Heart right ventricle (tissue), 16 donors: Measurements from ENCODE around the gene SEPTIN1. TPM values are rescaled to one million over a fixed set of nuclear protein-coding genes. Genes with fewer than 3 reads are reported as not detected.
"Not testable (repeated sequence)": the region's sequence is repeated elsewhere in the genome, so short reads cannot be mapped to it uniquely, and the experiment has no call there.

Source experiments
- ATAC-seq, 8 donors: fragments of 200-7000 bp; cut with Tn5 transposase; one replicate each; pipeline ENCODE4 v1.9.1; 2020; ENCODE audit warnings: mild to moderate bottlenecking in 8 of 8, moderate library complexity in 8 of 8, moderate number of reproducible peaks in 1 of 8
- DNase-seq, 2 donors: peaks; one replicate each; pipeline ENCODE4 v3.0.0-alpha.2; 2020
- H3K27ac ChIP-seq, 10 donors: fragments of 200-600 bp; sonication (generic) in 2 of 10; one replicate each; pipeline versions ENCODE4 v1.5.0 to v1.8.0; 2020 to 2022; ENCODE audit warnings: mild to moderate bottlenecking in 3 of 10
- H3K27me3 ChIP-seq, 7 donors: fragments of 200-600 bp; one replicate each; pipeline ENCODE4 v1.8.0; 2021 to 2022; ENCODE audit warnings: mild to moderate bottlenecking in 2 of 7
- H3K36me3 ChIP-seq, 9 donors: fragments of 200-600 bp; sonication (generic) in 1 of 9; one replicate each; pipeline versions ENCODE4 v1.5.0 to v1.8.0; 2020 to 2022; ENCODE audit warnings: mild to moderate bottlenecking in 2 of 9
- H3K4me1 ChIP-seq, 9 donors: fragments of 200-600 bp; sonication (generic) in 1 of 9; one replicate each; pipeline versions ENCODE4 v1.5.0 to v1.8.0; 2020 to 2022; ENCODE audit warnings: mild to moderate bottlenecking in 4 of 9
- H3K4me3 ChIP-seq, 10 donors: fragments of 200-600 bp; sonication (generic) in 2 of 10; one replicate each; pipeline versions ENCODE4 v1.5.0 to v1.8.0; 2020 to 2022; ENCODE audit warnings: mild to moderate bottlenecking in 7 of 10, moderate library complexity in 2 of 10
- H3K9me3 ChIP-seq, 11 donors: fragments of 200-600 bp in 10 of 11; sonication (generic) in 2 of 11; one replicate each; pipeline versions ENCODE4 v1.5.0 to v1.8.0; 2013 to 2022; ENCODE audit warnings: mild to moderate bottlenecking in 2 of 11, control low read depth in 1 of 11, moderate library complexity in 1 of 11
- CTCF ChIP-seq, 9 donors: fragments of 200-600 bp; sonication (generic) in 2 of 9; IDR thresholded peaks; one replicate each; pipeline versions ENCODE4 v1.5.0 to v1.8.0; 2021 to 2022; ENCODE audit warnings: antibody characterized with exemption in 9 of 9, mild to moderate bottlenecking in 5 of 9, moderate library complexity in 1 of 9
- WGBS, 2 donors: extraction: QIAGEN DNeasy Blood & Tissue Kit; methylation state at CpG; one replicate each; pipeline ENCODE4 v1.1.7; 2013; ENCODE audit warnings: inconsistent platforms in 1 of 2; 5-methylcytosine and 5-hydroxymethylcytosine counted together
- intact Hi-C, 10 donors: fragments of 100-400 bp; cut with DNase I; formaldehyde crosslinking; loops; one replicate each; pipeline versions ENCODE4 v1.11.1 to v1.14.2; 2022
- polyA plus RNA-seq, 2 donors: library from polyadenylated mRNA; stranded (reverse); fragments of 200-250 nt; gene quantifications; one replicate each; pipeline ENCODE4 v1.2.3, GENCODE V29; 2013
- total RNA-seq, 10 donors: library from RNA; stranded (reverse); fragmentation: NEBNext Ultra II Directional in 3 of 10; extraction: Animal tissue kit (Norgen Biotek cat#: 25700) in 3 of 10; gene quantifications; one replicate each; pipeline versions ENCODE4 v1.2.1 to v1.2.4, GENCODE V29; 2021 to 2023
- donor health status: Arrhythmogenic right ventricular cardiomyopathy.
- donor health status: ischemic (EF 13 %, LVEDD 7.1; RV severe dilation, severe dysfunction).
- donor health status: healthy with polysubstance abuse.
- donor health status: DM: no; HTN: yes; CAD: no.
- donor health status: DM: no; HTN: no; CAD: no.
- donor health status: ischemic (EF 25% LVEDD 6.9; RV normal size, moderate dysfunction).
- donor health status: ischemic (EF 25% LVEDD 5.7; RV mildly dilated, moderate dysfunction).
- donor health status: healthy.
- donor health status: DM: yes; HTN: yes; CAD: no.
- donor health status: Ischemic cardiomyopathy.
- donor health status: ischemic (EF 35%, LVEDD 5.7; RV mildly dilated, moderate dysfunction).
- donor health status: nonischemic (EF 11% LVEDD 7.7; RV severe dilation, severe dysfunction).
- donor health status: DM: yes; HTN: yes; CAD: no.
- donor health status: PGD.
- donor health status: ischemic (EF 29% LVEDD 5.4; RV normal size, mild dysfunction).
- donor health status: nonischemic (EF 23%, LVEDD 6.1; RV moderate dilation, normal function).

The SEPTIN1 gene
- total and polyA plus RNA-seq, 12 donors, result 0.78 to 6.8 (median 1.4) TPM

- Histone ChIP-seq H3K27ac (no peak overlapping the region), H3K9me3 (no peaks in the 10 kb centered on the region), H3K27me3 (no peaks in the 10 kb centered on the region), H3K4me1 (peaks cover 14 to 29% (median 21%) of the 10 kb centered on the region in 9 donors), H3K4me3 (no peak overlapping the region), H3K36me3 (peaks cover 0 to 46% (median 24%) of the 10 kb centered on the region in 9 donors)
- ATAC-seq (no peak), DNase-seq (no peak)
- WGBS, 2 donors, result 90 to 94% methylated on average over 7 of the region's 7 CpGs
- intact Hi-C loops, result no loop called here
- no peak for TF ChIP-seq CTCF (IDR thresholded peaks at IDR 0.05)
These were observed 33.4 kb downstream of the SEPTIN1 start for GRCh38 chr16:30348929-30349328.

DNA sequence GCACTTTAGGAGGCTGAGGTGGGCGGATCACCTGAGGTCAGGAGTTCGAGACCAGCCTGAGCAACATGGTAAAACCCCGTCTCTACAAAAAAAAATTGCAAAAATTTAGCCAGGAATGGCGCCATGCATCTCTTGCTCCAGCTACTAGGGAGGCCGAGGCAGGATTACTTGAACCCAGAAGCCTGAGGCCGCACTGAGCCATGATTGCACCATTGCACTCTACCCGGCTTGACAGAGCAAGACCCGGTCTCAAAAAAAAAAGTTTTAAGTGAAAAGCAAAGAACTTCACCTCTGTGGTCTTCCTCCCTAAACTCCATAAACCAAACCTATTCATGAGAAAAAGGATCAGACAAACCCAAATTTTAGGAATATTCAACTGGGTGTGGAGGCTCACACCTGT lies 34.2 kb downstream of the SEPTIN1 start:
- no peak for ATAC-seq
- H3K36me3 ChIP-seq, result peaks cover 0 to 38% (median 22%) of the 10 kb centered on the region in 9 donors
- no peak overlapping the region for H3K27ac ChIP-seq
- intact Hi-C loops, result no loop called here
- 96 to 97% methylated on average over 8 of the region's 8 CpGs for WGBS, 2 donors
- H3K27me3 ChIP-seq, result no peaks in the 10 kb centered on the region
- no peak overlapping the region for H3K4me3 ChIP-seq
- DNase-seq, result no peak
- H3K9me3 ChIP-seq, result no peaks in the 10 kb centered on the region
- peaks cover 10 to 21% (median 15%) of the 10 kb centered on the region in 9 donors for H3K4me1 ChIP-seq
- TF ChIP-seq CTCF (IDR thresholded peaks at IDR 0.05), result no peak

DNA sequence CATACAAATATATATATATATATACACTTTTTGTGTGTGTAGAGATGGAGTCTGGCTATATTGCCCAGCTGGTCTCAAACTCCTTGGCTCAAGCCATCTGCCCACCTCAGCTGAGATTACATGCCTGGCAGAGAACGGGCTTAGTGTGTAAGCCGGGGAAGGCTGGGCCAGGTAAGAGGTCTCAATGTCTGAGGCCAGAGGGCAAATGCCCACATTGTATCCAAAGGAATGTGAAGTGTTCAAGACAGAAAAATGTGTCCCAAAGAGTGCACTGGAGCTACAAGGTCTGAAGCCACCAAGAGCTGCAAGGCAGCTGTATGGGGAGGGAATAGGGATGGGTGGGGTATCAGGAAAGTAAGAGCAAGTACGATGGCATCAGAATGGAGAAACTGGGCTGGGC lies 36.1 kb downstream of the SEPTIN1 start:
- no peak for DNase-seq
- Histone ChIP-seq H3K27ac (no peak overlapping the region), H3K4me1 (peaks cover 0 to 2% (median 0%) of the 10 kb centered on the region in 9 donors), H3K9me3 (no peaks in the 10 kb centered on the region), H3K36me3 (peaks cover 0 to 20% (median 11%) of the 10 kb centered on the region in 9 donors), H3K27me3 (no peaks in the 10 kb centered on the region), H3K4me3 (no peak overlapping the region)
- intact Hi-C loops, result no loop called here
- no peak for TF ChIP-seq CTCF (IDR thresholded peaks at IDR 0.05)
- ATAC-seq, result no peak
- 93 to 98% methylated on average over 3 of the region's 3 CpGs for WGBS, 2 donors

DNA sequence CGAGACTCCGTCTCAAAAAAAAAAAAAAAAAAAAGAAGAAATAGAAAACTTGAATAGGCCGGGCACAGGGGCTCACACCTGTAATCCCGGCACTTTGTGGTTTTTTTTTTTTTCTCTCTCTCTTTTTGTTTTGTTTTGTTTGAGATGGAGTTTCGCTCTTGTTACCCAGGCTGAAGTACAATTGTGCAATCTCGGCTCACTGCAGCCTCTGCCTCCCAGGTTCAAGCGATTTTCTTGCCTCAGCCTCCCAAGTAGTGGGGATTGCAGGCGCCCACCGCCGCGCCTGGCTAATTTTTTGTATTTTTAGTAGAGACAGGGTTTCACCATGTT lies 38.9 kb downstream of the SEPTIN1 start:
- intact Hi-C loops, H3K36me3 ChIP-seq, H3K27me3 ChIP-seq, H3K4me1 ChIP-seq, DNase-seq, H3K4me3 ChIP-seq, H3K9me3 ChIP-seq, ATAC-seq, H3K27ac ChIP-seq: not testable (repeated sequence)
- 98% methylated on average over 11 of the region's 11 CpGs for WGBS, 2 donors

DNA sequence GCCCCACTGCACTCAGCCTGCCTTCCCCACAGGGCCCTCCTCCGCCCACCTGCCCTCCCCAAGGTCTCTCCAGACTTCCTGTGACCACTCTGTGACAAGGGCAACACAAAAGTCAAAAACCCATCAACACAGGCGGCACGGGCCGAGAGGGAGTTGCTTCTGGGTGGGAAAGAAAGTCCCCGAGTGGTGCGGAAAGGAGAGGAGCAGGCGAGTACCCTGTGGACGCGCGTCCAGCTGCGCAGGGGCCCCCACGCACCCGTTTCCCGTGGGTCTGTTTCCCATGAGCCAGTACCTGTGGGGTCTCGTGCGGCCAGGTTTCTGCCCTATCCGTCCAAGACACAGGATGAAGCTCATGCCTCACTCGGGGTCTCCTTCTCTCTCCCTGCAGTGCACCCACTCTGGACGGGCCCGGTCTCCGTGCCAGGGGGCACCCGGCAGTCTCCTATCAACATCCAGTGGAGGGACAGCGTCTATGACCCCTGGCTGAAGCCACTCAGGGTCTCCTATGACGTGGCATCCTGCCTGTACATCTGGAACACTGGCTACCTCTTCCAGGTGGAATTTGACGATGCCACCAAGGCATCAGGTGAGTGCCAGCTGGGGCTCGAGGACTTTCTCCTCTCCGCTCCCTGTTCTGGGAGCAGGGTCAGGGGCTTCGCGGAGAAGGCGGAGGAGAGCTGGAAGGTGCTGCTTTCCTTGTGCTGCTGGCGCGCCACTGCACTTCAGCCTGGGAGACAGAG lies 39.4 kb downstream of the SEPTIN1 start:
- Histone ChIP-seq H3K4me1 (no peaks in the 10 kb centered on the region), H3K36me3 (no peaks in the 10 kb centered on the region), H3K27ac (no peak overlapping the region), H3K27me3 (no peaks in the 10 kb centered on the region), H3K4me3 (no peak overlapping the region), H3K9me3 (no peaks in the 10 kb centered on the region)
- no peak for TF ChIP-seq CTCF (IDR thresholded peaks at IDR 0.05)
- intact Hi-C loops, result no loop called here
- 94 to 96% methylated on average over 32 of the region's 32 CpGs for WGBS, 2 donors
- DNase-seq, result no peak
- ATAC-seq, result no peak

- H3K36me3 ChIP-seq, intact Hi-C loops, DNase-seq, H3K9me3 ChIP-seq, H3K27me3 ChIP-seq, ATAC-seq, H3K4me1 ChIP-seq, H3K27ac ChIP-seq, H3K4me3 ChIP-seq: not testable (repeated sequence)
- WGBS, 2 donors, result 92 to 95% methylated on average over 8 of the region's 8 CpGs
These were observed 40.4 kb downstream of the SEPTIN1 start for GRCh38 chr16:30341971-30342370.
